ENCODE data around the gene TOP2B. TPM values are rescaled to one million over a fixed set of nuclear protein-coding genes. Genes with fewer than 3 reads are reported as not detected.

The TOP2B gene
- total and polyA plus RNA-seq, 2 experiments from 2014 or later, result 92.0 to 179 TPM

- TF ChIP-seq, protein P1, sequence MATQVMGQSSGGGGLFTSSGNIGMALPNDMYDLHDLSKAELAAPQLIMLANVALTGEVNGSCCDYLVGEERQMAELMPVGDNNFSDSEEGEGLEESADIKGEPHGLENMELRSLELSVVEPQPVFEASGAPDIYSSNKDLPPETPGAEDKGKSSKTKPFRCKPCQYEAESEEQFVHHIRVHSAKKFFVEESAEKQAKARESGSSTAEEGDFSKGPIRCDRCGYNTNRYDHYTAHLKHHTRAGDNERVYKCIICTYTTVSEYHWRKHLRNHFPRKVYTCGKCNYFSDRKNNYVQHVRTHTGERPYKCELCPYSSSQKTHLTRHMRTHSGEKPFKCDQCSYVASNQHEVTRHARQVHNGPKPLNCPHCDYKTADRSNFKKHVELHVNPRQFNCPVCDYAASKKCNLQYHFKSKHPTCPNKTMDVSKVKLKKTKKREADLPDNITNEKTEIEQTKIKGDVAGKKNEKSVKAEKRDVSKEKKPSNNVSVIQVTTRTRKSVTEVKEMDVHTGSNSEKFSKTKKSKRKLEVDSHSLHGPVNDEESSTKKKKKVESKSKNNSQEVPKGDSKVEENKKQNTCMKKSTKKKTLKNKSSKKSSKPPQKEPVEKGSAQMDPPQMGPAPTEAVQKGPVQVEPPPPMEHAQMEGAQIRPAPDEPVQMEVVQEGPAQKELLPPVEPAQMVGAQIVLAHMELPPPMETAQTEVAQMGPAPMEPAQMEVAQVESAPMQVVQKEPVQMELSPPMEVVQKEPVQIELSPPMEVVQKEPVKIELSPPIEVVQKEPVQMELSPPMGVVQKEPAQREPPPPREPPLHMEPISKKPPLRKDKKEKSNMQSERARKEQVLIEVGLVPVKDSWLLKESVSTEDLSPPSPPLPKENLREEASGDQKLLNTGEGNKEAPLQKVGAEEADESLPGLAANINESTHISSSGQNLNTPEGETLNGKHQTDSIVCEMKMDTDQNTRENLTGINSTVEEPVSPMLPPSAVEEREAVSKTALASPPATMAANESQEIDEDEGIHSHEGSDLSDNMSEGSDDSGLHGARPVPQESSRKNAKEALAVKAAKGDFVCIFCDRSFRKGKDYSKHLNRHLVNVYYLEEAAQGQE (IDR thresholded peaks at IDR 0.05; ENCODE audit: unreplicated experiment), result no peak
- TF ChIP-seq ZNF331 (CRISPR knock-in tag; IDR thresholded peaks at IDR 0.05; ENCODE audit: low read depth), result no peak
- no peak for TF ChIP-seq EZH2 (IDR thresholded peaks at IDR 0.05; ENCODE audit: low read depth, unreplicated experiment)
- no peak for TF ChIP-seq ZNF114 (CRISPR knock-in tag; IDR thresholded peaks at IDR 0.05)
- no peak for TF ChIP-seq EZH2phosphoT487 (IDR thresholded peaks at IDR 0.05; ENCODE audit: unreplicated experiment)
- TF ChIP-seq STAT1 (IDR thresholded peaks at IDR 0.05; ENCODE audit: unreplicated experiment), result no peak
Measured at GRCh38 chr3:25679166-25679565, 14.5 kb upstream of the TOP2B start (continued).

DNA sequence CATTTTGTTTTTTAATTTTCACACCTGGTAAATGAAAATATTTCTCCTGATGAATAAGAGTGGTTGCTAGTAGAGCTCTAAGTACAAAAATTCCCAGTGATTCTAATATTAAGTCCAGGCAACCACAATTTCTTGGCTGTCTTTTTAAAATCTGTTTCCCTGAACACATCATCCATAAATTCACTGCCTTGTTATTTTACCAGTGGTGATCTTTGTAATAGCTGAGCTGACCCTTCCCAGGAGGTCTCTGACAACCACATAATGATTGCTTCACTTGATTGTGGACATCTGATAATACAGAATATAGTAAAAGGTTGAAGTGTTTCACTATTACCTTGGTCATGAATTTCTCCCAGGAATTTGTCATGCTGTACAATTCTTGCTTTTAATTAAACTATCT, 13.9 kb upstream of the TOP2B start:
- H4K20me1 ChIP-seq (replicated peaks; ENCODE audit: insufficient read depth), result no peaks in the 10 kb centered on the region
- ATAC-seq (no peak), DNase-seq (ENCODE audit: low spot score) (no peak)
- peaks cover 3% of the 10 kb centered on the region; the same call in 1 of the 3 replicates for H3K9me3 Mint-ChIP-seq
- no peaks in the 10 kb centered on the region for H3K36me3 ChIP-seq (ENCODE audit: insufficient read depth)
- H3K9me2 ChIP-seq (ENCODE audit: insufficient read depth), result no peaks in the 10 kb centered on the region
- no peak overlapping the region for H2AFZ ChIP-seq
- H3K4me1 Mint-ChIP-seq, result no peaks in the 10 kb centered on the region
- no peak overlapping the region for H3K4me3 ChIP-seq
- no peak overlapping the region for H3K27ac ChIP-seq (ENCODE audit: low read depth)
- H3K4me1 ChIP-seq (ENCODE audit: insufficient read depth), result peaks cover 10% of the 10 kb centered on the region; the same call in 1 of the 2 replicates
- no peak overlapping the region for H3K4me3 Mint-ChIP-seq
- H3K4me2 ChIP-seq, result no peak overlapping the region
- peaks cover under 1% of the 10 kb centered on the region; the same call in 1 of the 3 replicates for H3K36me3 Mint-ChIP-seq (ENCODE audit: low read depth)
- H3K27me3 Mint-ChIP-seq (ENCODE audit: insufficient read depth, low read depth, poor library complexity), result no peaks in the 10 kb centered on the region
- H3K27me3 ChIP-seq (ENCODE audit: insufficient read depth), result no peaks in the 10 kb centered on the region
- no peak overlapping the region for H3K27ac Mint-ChIP-seq
- H3K79me2 ChIP-seq (replicated peaks; ENCODE audit: insufficient read depth), result no peaks in the 10 kb centered on the region
- H3F3A ChIP-seq (replicated peaks; ENCODE audit: low read depth), result no peaks in the 10 kb centered on the region
- TF ChIP-seq NANOG (IDR thresholded peaks at IDR 0.05; ENCODE audit: borderline replicate concordance) (no peak), ZNF462 (CRISPR knock-in tag; IDR thresholded peaks at IDR 0.05) (no peak), JUNB (IDR thresholded peaks at IDR 0.05; ENCODE audit: unreplicated experiment) (no peak), CTCF (conservative IDR thresholded peaks at IDR 0.05; ENCODE audit: low read depth in 2 of 2) (no peak), ETS1 (IDR thresholded peaks at IDR 0.05) (no peak), STAT1 (IDR thresholded peaks at IDR 0.05; ENCODE audit: unreplicated experiment) (no peak), ZNF114 (CRISPR knock-in tag; IDR thresholded peaks at IDR 0.05) (no peak), EZH2phosphoT487 (IDR thresholded peaks at IDR 0.05; ENCODE audit: unreplicated experiment) (no peak), POLR2AphosphoS5 (IDR thresholded peaks at IDR 0.05; ENCODE audit: low read depth) (no peak)

Measured in GM23338 (cell line).